HG03064 (cell line): ENCODE measurements around the gene VRK1.

Experiments
- ATAC-seq: cut with Tn5 transposase; IDR thresholded peaks from one replicate; pipeline ENCODE4 v1.9.1; 2021; ENCODE audit warnings: low read depth; ENCODE audit not compliant: unreplicated experiment

VRK1 gene

DNA sequence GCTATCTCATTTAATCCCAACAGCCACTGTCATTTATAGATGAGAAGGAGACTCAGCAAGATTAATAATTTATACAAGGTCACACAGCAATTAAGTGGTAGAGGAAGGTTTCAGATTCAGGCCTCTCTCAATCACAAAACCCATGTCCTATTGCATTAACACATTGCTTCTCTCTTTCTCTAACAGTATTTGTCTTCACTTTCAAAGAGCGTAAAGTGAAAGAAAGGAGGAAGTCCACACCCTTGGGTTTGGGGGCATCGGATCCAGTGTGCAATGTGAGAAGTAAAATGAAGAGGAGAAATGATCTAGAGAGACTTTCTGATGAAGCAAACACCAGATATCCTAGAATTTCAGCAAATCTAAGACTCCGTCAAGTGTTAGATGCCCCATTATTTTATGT is 7.0 kb upstream of the VRK1 start:
- no peak for ATAC-seq

DNA sequence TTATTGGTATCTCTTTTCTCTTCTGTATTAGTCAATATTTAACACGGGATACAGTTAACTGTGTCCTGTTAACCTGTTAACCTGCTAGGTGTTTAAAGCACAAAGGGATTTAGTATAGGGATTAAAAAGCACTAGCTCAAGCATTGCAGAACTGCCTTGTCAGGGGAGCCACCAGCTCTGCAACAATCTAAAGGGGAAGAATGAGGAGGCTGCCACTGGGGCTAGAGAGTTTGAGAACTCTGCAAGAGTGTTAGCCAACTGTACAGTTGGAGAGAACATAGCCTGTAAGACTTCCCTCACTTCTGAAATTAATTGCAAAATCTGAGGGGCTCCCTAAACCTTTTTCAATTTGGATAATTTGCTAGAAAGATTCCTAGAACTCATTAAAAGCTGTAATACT is 6.5 kb upstream of the VRK1 start:
- ATAC-seq: no peak

DNA sequence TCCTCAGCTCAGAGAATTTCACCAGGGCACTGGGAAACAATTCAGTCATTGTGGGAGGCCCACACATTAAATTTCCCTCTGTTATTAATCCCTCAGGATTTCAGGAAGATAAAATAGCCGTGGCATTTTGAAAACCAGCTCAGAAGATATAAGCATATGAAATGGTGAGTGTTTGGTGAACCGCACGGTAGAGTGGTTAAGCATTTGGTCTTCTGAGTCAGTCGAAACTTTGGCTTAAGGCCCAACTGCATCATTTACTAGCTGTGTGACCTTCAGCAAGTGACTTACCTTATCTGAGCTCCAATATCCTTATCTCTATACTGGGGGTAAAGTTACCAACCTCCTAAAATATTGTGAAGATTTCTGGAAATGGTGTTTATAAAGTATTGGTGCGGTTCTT is 5.2 kb upstream of the VRK1 start:
- no peak for ATAC-seq

DNA sequence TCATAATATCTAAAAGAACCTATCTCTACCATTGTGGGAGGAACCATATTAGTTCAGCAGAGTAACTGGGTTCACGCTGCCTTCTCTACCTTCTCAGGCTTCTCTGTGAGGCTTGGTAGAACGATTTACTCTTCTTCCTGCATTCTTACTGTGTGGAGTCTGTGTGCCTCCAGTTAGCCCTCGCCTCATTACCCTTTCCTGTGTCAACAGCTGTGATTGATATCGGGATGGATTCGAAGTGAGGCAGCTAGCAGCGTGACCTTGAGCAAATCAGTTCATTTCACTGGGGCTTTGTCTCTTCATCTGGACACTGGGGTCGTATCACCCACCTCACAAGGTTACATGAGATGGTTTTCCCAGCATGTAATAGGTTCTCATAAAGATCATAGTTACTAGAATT is 4.6 kb upstream of the VRK1 start:
- no peak for ATAC-seq

DNA sequence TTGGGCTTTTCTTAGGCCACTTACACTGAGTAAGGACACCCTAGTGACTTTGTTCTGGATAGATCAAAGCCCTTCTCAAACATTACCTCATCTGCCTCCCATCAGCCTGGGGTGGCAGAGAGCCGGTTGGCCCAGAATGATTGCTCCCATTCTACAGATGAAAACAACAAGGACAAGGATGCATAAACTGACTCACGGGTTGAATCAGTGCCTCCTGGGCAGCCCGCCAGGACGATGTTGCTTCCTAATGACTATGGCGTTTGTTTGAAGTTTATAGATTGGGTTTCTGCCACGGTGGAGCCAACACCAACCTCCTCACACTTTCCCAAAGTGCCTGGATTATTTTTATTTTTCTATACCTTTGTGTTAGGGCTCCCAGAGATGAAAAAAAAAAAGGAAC is 3.6 kb upstream of the VRK1 start:
- ATAC-seq: no peak

DNA sequence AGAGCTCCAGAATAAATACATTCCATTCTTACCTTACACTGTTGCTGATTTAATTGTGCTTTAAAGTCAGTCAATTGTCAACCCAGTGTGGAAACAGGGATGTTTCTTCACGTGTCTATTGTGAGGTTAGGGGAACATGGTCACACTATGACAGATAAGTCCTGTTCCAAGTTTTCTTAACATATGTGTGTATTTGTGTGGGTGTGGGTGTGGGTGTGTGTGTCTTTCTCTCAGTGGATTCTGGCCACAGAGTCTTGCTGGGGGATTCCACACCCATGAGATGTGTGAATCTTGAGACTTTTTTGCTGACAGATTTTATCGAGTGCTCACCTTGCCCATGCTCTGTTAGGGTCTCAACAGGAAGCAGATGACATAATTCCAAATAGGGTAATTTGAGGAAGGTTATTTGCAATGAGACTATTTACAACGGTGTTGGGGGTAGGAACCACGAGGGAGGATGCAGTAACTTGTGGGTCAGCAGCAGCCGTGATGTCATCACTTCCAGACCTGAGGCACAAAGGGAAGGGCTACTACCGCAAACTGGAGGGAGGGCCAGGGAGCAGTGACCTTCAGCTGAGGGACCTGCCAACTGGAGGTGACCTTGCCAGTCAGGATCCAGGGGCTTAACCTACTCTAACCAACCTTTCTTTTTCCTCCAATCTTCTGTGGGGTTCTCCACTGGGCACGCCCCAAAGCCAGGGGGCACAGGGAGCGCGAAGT is 1.9 kb upstream of the VRK1 start:
- ATAC-seq: no peak

DNA sequence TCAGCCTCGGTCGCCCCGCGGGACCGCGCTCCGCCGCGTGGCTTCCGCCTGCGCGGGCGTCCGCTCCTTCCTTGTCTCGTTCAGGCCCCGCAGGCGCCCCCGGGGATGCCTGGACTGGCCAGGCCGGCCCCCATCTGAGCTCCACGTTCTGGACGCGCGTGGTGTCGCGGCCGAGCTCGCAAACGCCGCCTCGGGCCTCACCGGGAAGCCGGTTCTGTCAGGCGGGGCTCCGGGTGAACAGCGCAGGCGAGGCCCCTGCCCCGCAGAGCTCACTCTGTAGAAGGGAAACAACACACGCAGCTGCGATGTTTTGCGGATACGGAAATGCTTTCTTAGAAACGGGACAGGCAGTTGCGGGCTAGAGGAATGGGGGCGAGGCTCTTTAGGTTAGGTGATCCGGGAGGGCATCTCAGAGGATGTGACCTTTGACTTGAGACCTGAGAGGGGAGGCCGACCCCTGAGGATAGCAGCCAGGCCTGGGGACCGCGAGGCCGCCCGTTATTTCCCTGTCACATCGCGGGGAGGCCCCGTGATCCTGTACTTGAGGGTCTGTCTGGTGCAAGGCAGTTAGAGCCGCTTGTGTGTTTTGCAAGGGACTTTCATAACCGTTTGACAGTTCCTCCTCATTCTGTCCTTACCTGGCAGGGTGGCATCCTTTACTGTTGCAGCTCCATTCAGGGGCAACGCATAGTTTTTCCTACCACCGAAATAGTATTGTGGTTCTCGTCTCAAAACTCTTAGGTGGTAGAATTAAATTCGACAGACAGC is 584 bp downstream of the VRK1 start:
- ATAC-seq: peak; percentile 38

DNA sequence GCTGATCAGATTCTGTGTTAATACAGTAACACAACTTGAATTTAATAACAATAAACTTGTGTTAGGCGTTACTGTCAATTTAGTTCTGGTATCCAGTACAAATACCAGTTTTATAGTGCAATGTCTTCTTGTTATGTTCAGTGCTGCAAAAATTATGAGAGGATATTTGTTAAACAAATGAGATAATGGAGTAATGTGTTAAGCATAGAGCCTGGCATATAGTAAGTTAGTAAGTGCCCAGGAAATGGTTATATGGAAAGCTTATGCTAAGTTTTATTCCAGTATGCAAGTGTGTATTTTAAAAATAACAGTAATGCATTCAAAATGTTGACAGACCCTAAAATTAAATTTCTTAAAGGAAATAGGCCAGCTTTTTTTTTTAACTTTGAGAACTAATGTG is 1.8 kb downstream of the VRK1 start:
- ATAC-seq: no peak

DNA sequence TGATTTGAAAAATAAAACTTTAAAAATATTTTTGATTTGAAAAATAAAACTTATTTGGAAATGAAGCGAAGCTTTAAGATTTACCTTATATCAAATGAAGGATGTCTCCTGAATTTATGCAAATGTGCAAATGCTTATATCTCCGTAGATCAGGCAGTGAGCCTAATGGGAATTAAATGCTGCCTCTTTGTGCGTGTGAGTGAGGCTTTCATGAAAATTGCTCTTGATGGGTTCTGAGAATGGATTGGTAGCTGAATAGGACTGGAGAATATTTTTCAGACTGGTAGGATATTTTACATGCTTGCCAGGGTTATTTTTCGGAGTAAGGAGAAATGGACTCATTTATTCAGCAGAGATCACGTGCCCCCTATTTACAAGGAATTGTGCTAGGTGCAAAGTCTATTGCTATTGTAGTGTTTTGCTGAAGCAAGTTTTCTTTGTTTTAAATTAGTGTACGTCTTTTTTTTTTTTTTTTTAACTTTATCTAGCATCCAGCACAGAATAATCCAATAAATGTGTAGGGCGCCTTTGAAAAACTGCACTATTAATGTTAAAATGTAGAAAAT is 2.4 kb downstream of the VRK1 start:
- ATAC-seq: no peak

DNA sequence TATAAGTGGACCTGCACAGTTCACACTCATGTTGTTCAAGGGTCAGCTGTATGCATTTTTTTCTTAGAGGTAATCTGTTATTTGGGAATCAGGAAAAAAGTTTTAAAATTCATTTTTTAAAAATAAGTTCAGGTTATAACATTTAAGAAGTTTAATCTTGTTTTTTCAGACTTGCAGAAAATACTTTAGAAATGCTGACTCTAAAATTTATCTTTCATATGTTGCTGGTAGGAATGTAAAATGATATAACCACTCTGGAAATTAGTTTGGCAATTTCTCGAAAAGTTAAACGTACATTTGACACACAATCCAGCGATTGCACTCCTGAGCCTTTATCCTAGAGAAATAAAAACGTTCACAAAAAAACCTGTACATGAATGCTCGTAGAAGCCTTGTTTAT is 4.7 kb downstream of the VRK1 start:
- no peak for ATAC-seq

DNA sequence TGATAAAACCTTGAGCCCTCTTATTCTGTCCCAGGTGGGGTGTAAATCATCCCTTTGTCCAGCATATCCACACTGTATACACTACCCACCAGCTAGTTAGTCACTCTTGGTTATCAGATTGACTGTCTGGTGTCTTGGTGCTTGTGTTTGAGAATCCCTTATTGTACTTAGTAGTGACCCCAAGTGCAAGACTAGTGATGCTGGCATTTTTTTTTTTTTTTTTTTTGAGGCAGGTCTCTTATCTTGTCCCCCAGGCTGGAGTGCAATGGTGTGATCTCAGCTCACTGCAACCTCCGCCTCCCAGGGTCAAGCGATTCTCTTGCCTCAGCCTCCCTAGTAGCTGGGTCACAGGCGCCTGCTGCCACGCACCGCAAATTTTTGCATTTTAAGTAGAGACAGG is 5.8 kb downstream of the VRK1 start:
- ATAC-seq: no peak

DNA sequence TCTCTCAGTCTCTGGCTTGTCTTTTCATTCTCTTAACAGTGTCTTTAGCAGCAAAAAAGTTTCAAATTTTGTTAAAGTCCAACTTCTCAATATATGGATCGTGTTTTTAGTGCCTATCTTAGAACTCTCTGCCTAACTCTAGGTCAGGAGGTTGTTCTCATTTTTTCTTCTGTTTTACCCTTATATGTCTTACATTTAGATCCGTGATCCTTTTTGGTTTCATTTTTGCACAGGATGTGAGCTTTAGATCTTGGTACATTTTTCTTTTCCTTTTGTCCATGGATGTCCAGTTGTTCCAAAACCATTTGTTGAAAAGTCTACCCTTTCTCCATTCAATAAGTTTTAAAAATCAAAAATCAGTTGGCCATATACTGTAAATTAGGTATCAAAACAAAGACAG is 6.8 kb downstream of the VRK1 start:
- no peak for ATAC-seq

DNA sequence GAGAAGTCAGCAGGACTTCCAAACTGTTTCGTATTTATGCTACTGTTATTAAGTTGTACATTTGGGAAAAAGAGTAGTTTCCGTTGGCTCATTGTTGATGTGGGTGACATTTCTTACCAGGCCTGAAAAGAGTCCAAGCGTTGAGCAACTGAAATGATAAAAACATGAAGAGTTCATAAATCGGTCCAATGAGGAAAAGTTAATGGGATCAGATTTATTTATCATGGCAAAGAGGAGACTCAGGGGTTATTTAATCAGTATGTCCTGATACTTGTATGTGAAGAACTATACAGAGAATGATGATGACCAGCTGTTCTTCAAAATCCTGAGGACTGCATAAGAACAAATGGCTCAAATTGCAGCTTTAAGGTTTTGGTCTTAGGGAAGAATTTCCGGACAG is 7.7 kb downstream of the VRK1 start:
- no peak for ATAC-seq

DNA sequence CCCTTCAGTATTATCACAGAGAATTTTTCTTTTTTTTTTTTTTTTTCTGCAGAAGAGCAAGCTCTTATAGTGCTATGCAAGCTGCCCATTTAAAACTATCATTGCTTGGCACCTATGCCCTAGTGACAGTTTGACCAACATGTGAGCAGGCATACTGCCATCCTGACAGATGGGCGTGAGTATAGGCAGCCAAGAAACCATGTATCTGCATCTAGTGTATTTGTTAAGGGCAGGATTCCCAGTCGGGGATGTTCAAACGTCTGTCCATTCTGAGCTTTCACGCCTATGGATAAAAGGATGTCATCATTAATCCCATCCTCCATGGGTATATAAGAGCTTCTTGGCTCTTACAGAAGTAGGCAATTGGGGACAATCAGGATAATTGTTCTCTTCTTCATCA is 8.8 kb downstream of the VRK1 start:
- ATAC-seq: no peak

DNA sequence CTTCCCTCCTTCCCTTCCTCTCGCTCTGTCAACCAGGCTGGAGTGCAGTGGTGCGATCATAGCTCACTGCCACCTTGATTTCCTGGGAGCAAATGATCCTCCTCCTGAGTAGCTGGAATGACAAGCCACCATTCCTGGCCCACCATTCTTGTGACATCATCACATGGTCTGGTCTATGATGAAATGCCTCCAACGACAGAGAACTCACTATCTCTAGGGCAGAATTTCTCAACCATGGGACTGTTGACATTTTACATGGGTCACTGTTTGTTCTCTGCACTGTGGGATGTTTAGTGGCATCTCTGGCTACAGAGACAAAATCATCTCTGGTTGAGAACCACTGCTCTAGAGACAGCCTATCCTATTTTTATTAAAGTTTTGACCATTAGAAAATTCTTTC is 9.7 kb downstream of the VRK1 start:
- no peak for ATAC-seq

DNA sequence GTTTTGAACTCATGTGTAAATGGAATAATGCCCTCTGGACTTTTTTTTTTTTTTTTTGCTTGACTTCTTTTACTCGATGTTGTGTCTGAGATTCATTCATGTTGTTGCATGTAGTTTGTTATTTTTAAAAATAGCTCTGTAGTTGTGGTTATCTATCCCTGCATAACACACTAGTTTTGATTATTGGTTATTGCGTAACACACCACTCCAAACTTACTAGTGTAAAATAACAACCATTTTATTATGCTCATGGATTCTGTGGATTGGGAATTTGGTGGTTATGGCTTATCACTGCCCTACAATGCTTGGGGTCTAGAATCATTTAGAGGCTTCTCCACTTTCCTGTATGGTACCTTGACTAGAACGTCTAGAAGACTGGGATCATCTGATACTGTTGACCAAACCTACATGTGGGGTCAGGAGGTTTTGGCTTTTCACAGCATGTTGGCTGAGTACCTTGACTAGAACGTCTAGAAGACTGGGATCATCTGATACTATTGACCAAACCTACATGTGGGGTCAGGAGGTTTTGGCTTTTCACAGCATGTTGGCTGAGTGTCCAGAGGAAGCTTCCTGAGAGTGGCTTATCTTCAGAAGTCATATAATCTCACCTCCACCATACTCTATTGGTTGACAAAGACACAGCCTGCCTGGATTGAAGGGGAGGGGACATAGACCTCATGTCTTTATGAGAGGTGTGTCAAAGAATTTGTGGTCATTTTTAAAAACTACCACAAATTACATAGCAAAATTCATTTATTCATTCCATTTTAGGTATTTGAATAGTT is 11.6 kb downstream of the VRK1 start:
- no peak for ATAC-seq

DNA sequence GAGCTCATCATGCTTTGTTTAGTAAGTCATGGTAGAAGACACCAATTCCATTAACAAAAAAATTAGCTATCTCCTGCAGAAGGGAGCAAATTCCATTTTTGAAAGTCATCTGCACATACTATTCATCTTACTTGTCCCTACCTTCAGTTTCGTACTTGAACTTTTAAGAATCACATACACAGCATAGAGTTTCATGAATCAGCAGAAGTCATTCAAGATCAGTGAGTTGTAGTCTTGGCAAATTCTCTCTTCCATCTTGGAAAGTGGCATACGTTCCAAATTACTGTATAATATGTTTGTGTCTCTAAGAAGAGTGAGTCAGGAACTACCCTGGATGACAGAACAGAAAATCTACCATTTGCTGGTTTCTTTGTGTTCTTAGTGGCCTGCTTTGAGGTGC is 14.1 kb downstream of the VRK1 start:
- ATAC-seq: no peak

DNA sequence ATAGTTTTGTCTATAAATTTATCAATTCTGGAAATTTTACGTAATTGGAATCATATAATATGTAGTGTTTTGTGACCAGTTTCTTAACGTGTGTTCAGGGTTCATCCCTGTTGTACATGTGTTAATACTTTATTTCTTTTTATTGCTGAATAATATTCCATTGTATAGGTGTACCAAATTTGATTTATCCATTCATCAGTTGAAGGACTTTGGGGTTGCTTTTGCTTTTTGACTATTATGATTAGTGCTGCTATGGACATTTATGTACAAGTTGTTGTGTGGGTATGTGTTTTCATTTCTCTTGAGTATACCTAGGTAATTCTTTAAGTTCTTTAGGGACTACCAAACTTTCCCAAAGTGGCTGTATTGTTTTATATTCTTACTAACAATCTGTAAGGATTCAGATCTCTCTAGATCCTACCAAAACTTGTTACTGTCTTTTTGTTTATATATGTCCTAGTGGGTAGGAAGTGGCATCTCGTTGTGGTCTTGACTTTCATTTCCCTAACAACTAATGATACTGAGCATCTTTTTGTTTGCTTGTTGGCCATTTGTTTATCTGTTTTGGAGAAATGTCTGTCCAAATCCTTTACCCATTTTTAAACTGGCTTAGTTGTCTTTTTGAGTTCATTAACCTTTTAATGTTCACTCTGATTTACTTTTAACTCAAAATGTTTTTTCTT is 14.9 kb downstream of the VRK1 start:
- ATAC-seq: no peak

DNA sequence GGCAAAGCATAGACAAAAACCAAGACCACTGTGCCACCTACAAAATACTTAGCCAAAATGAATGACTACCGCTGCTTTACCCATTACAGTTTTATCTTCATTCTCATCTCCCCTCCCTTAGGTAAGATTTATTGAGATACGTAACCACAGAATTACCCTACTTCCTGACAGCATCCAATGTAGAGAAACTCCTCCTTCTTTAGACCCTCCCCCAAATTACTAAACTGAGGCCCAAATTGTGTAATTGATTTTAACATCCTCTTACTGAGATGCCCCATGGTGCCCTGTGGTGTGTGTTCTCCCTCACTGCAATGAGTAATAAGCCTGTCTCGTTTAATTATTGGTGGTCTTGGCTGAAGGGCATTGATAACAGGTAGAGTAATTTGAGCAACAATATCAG is 19.1 kb downstream of the VRK1 start:
- no peak for ATAC-seq

DNA sequence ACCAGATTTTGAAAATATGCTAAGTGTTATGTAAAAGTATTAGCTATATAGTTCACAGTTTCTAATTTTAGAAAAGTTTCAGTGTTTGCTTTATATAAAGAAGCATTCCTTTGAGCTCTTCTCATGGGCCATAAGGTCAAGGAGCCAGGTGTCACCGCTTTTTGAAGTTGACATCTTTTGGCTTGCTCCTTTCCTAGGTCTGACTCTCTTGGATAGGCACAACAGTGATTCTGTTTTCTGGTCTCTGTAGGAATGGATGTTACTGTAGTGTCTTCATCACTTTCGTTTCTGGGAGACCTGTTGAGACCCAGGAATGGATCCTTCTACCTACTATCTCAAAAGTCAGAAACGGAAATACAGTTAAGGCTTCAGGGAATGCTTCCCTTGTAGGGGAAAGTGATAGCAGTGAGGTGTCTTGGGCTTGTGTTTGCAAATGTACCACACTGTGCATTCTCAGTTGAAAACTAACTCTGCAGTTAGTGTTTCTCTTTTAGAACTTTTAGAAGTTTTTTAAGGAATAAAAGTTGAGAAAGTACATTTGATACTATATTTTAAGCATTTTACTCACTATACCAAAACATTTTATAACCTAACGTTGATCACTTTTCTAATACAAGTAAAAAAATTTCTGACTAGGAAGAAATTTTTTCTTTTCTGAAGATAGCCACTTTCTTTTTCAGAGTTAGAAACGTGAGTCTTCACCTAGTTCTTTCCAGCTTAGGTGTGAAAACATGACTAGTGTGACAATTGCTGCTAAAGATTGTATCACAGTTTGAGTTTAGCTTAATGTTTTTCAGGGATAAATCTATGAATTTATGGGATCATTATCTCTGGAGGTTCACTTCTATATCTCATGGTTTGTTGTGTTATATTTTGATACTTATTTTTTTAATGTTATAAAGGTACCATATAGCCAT is 20.8 kb downstream of the VRK1 start:
- no peak for ATAC-seq
